GM21423 (cell line): ENCODE results near the gene ZBTB7A.

ENCODE experiments used
- ATAC-seq: cut with Tn5 transposase; IDR thresholded peaks from one replicate; pipeline ENCODE4 v1.9.1; 2021; ENCODE audit warnings: mild to moderate bottlenecking, moderate library complexity; ENCODE audit not compliant: unreplicated experiment

The ZBTB7A gene

DNA sequence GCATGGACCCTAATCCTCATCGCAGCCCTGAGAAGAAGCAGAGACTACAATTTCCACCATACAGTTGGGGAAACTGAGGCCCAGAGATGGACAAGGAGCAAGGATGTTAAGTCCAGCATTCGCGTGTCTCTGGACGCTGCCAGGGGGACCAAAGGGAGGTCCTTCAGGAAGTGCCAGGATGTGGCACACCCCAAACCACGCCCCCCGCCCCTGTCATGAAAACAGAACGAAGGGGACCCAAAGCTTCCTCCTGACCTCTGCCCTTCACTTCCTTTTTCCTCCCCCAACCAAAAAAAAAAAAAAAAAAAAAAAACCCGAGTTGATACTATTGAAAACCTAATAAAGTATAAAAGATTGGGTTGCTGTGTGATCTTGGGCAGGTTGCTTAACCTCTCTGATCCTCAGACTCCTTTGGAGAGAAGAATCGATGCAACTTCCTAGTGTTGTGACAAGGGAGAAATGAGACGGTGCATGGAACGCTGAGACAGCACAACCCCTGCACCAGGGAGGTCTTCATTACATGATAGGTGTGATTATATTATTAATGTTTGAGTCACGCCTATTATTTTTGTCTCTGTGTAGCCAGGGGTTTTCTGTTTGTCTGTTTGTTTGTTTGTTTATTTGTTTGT, 2.7 kb upstream of the ZBTB7A start:
- no peak for ATAC-seq

DNA sequence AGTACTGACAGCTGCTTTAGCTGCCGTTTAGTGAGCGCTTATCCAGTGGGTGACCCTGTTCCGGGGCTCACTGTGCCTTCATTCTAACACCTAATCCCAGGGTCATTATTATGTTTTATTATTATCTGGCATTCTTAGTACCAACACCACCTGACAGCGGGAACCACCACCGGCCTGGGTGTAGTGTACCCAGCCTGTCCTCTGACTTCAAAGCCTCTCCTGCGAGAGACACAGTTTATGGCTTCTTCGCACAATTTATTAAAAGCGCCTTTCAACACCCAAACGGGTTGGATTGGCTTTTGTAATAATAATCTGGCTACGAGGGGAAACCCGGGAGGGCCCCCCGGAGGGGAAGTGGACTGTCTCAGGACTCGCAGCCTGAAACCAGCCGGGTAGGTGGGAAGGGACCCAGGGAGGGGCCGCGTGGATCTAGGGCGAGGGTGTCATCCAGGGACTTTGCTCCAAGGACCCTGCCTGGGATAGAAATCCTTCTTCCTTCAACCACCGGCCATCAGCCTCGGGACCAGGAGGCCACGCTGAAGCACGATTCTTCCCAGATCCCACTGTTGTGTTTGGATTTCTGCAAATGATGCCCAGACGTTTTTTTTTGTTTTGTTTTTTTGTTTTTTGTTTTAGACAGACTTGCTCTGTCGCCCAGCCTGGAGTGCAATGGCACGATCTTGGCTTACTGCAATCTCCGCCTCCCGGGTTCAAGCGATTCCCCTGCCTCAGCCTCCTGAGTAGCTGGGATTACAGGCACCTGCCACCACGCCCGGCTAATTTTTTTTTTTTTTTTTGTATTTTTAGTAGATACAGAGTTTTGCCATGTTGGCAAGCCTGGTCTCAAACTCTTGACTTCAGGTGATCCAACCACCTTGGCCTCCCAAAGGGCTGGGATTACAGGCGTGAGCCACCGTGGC, 1.6 kb upstream of the ZBTB7A start:
- ATAC-seq: no peak

DNA sequence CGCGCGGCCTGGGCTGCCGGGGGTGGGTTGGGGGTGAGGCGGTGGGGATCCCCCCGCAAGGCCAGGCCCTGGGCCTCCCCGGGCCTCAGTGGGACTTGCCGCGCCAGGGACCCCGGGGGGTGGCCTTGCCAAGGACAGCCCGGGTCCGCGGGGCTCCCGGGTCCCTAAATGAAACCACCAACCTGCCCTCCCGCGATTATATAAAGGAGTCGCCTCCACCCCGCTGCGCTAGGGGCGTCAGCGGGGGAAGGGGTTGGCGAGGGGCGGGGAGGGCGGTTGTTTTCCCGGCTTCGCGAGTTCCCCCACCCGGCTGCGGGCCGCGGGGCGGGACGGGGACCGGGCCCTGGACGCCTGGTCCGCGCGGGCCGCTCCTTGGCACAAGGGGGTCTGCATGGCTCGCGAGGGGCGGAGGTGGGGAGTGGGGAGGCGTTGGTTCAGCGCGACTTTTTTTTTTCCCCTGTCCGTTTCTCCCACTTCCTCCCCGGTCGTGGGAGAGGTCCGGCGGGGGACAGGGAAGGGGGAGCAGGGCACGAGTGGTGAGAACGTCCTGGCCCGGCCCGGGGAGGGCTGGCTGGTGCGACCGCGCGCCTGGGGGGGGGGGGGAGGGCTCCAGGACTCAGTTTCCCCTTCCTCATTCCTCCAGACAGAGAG, 822 bp upstream of the ZBTB7A start:
- ATAC-seq: no peak

DNA sequence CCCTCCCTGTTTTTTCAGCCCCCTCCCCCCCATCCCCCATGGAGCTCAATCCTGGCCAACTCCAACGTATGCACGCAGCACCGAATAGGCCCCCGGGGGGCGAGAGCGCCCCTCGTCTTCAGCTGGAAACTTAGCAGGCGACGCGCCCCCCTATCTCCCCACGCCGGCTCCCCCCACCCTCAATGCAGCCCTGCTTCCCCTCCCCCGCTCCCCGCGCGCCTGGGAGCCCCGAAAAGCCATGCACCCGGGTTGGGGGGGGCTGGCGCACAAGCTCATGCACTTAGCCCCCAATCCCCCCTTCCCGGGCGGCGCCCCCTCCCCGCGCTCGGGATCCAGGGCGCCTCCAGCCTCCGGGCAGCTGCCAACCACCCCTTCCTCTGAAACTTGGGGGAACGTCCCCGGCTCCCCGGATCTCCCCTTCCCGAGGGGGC, 508 bp downstream of the ZBTB7A start:
- no peak for ATAC-seq

DNA sequence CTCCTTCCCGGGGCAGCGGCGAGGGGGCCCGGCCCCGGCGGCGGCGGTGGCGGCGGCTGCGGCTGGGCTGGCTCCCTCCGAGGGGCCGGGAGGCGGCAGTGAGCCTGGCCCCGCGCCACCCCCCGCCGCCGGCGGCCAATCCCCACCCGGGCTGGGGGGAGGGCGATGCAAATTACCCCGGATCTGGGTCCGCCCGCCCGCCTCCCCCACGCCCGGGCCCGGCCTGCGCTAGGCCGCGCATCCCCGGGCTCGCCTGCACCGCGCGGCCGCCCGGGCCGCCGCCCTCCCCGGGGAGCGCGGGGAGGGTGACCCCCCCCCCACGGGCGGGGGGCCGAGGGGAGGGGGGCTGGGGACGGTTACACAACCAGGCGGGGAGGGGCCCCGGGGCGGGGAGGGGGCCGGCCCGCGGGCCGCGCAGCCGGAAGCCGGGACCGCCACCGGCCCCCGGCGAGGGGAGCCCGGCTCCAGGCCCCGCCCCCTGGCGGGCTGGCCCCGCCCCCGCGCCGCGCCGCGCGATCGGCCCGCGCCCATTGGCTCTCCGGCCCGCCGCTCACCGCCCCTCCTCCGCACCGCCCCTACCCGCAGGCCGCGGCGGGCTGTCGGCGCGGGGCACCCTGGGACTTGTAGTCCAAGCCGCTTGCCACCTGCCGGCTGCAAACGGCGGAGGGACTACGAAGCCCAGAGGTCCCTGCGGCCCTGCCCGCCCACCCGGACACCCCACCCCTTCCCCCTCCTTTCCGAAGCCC, 1.1 kb downstream of the ZBTB7A start:
- peak; percentile 81 for ATAC-seq

DNA sequence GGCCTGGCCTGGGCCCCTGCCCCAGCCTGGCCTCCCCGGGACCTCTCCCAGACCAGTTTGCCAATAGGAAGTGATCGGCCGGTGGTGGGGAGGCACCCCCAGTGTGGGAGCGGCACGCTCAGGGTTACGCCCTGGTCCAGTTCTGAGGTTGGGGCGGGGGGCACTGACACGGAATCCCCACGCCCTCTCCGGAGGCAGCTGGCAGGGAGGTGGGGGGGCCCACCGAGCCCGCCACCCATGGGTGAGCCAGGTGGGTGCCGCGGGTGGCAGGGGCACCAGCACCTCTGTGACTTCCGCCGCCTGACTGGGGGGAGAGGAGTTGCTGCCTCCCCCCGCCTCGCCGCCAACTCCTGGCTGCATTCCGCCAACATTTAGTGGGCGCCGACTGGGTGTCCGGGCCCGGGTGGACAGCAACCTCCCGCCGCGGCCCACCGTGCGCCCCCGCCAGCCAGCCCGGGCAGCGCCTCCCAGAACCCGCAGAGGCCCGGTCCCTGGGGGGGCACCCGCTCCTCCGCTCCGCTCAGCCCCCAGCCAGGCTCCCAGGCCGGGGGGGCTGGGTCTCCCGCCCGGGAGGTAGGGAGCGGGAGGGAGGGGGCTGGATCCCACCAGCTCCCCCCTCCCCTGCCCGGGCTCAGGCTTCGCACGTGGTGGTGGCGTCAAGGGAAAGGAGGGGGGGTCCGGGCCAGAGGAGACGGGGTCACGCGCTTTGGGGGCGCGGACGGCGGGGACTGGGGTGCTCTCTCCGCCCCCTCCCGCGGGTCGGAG, 2.0 kb downstream of the ZBTB7A start:
- peak; percentile 5 for ATAC-seq

DNA sequence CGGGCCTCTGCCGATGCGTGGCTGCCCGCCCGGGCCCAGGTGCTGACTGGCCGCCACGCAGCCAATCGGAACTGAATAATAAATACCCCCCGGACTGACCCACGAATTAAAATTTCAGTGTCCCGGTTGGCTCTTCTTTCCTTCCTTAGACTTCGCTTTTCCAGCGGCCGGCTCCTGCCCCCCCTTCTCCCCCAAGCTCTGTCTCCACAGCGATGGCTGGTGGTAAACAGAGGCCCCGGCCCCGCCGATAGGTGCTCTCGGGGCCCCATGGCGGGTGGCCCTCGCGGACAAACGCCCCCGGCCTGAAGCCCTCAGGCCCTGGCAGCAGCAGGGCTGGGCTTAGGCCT, 2.6 kb downstream of the ZBTB7A start:
- ATAC-seq: no peak

DNA sequence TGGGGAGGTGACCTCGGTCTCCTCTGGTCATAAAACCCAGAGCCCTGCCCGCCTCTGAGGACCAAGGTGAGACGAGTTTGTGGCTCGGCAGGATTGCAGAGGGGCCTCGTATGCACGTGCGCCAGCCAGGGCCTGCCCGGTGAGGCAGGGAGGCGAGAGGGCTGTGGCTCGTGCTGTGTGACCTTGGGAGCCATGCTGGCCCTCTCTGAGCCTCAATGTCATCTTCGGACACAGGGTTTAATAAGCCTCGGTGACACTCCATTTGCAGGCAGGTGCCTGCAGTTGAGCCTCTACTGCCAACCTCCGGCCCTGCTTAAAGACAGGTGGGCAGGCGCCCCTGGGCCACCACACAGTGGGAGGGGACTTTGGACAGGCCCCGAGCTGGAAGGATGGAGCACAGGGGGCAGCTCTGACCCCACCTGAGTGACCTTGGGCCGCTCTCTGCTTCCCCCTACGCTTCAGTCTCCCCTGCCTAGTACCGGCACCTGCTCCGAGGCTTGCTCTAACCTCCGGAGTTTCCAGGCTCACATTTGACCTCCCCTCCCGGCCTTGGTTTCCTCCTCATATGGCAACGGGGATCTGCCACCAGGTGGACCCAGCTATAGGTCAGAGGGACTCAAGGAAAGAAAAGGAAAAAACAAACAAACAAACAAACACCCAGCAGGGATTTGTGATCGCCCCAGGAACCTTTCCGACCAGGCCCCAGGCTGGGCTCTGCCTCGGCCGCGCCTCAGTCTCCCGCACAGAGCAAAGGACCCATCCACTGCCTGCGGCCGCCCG, 3.1 kb downstream of the ZBTB7A start:
- no peak for ATAC-seq

DNA sequence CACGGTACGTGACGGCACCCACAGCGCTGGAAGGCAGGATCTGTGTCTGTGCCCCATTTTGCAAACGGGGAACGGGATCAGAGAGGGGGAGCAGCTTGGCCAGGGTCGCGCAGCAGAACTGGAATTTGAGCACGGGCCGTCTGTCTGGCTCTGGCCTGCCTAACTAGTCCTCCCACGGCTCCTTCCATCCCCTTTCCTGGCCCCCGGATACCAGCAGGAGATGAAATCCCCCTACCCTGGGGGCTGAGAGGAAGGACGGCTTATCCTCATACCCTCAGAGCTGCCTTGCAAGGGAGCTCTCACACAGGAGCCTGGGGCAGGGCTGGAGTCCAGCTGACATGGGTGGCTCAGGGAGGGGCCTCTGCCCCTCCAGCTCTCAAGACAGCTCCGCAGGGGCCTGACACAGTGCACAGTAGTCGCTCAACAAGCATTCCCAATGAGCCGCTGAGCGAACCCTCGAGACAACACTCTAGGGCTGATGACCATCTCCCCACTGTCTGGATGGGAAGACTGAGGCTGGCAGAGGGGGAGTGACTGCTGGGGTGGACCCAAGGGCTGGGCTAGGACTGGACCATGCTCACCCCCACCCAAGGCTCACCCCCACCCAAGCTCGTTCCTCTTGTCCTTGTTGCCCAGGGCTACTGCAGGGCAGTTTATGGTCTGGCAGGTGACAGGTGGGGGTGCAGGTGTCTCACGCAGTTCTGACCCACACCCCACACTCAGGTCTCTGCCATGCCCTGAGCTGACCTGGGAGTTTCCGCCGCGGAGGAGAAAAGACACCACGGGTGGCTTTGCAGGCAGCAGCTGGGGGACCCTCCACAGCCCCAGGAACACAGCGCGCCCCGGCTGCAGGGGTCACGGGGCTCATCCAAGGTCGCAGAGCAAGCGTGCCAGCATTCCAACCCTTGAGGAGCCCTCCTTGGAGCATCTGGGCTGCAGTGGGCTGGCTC, 4.0 kb downstream of the ZBTB7A start:
- ATAC-seq: no peak

DNA sequence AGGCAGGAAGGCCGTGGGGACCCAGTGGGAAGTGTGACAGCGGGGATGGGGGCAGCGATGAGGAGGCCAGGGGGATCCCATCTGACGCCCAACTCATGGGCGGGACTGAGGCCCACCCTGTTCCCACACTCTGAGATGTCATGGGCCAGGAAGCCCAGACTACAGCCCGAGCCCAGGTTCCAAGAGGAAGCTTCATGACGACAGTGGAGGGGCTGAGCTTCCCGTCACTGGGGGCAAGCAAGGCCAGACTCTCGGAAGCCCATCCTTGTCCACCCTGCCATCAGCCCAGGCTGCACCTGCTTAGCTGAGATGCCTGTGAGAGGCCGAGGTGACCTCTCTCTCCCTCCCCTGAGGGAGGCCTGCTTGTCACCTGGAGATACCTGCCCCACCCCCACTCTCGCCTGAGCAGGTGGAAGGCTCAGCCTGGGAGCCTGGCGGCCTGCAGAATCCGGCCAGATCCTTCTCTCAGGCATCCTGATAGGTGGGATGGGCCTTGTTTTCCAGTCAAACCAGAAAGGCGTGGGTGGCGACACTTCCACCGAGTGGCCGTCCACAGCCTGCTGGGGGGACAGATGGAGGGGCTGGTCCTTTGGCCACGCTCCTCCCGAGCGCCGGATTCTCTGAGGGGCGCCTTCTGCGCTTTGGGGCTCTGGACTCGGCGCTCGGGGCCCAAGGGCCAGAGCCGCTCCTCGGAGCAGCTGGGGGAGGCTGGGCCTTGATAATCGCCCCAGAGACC, 4.8 kb downstream of the ZBTB7A start:
- ATAC-seq: no peak

DNA sequence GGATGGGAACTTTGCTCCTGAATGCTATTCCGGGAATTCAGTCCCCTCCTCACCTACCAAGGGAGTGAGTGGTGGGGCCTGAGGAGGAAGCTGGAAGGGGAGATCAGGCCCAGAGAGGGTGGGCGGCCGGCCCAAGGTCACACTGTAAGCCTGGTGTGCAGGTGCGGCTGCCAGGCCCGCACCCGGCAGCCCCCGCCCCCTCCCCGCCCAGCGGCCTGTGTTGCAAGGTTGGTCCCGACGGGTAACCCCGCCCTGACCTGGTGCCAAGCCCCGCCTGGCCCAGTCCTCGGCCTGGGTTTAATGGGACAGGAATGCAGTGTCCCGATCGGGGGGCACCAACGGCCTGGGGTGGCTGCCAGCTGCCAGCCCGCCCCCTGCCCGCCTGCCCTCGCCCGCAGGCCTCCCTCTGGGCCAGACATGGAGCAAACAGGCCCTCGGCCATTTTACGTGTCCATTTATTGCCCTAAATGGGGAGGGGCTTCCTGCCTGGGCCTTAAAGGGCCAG, 5.5 kb downstream of the ZBTB7A start:
- ATAC-seq: no peak

DNA sequence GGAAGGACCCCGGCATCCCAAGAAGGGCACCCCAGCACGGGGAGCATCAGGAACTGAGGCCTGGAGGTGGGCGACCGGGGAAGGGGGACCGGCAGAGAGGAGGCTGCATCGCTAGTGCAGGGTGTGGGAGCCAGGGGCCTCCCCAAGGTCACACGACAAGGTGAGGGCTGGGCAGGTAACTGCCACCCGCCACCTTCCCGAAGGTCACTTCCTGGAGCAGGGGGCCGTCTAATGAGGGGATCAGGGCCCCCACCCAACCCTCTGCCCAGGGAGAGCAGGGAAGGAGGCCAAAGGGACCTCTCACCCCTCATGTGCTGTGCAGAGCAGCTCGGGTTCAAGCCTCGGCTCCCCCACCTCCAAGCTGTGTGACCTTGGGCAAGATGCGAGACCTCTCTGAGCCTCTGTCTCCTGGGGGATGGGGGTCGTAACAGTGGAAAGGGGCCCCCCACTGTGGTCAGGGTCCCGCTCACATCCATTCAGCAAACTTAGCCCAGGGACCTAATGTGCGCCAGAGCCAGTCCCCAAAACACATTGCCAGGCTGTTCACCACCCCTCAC, 6.0 kb downstream of the ZBTB7A start:
- no peak for ATAC-seq

DNA sequence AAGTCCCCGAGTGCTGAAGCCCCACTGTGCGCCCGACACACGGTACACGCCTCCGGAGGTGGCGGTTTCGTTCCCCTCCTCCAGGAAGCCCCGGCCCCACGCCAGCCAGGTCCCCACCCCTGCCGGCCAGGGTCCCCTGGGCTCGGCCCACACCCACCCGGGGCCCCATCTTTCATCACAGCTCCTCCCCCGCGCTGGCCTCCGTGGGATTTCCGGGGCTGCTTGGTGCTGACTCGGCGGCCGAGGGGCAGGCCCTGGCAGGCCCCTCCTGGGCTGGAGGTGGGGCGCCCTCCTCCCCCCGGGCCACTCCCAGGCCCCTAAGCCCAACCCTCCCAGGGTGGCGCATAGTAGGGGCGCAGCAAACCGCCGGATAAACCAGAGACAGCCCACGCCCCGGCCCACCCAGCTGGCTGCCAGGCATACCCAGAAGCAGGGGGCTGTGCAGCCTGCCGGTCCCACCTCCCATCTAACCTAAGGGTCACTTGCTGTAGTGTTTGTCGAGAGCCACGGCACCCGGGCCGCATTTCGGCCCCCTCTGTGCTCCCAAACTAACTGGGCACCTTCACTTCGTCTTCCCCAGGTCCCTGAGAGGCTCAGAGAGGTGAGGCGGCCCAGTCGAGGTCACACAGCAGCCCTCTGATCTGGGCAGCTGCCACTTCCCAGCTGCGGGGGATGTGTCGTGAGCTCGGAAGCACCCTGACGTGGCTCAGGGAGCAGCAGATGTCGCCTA, 6.6 kb downstream of the ZBTB7A start:
- no peak for ATAC-seq

DNA sequence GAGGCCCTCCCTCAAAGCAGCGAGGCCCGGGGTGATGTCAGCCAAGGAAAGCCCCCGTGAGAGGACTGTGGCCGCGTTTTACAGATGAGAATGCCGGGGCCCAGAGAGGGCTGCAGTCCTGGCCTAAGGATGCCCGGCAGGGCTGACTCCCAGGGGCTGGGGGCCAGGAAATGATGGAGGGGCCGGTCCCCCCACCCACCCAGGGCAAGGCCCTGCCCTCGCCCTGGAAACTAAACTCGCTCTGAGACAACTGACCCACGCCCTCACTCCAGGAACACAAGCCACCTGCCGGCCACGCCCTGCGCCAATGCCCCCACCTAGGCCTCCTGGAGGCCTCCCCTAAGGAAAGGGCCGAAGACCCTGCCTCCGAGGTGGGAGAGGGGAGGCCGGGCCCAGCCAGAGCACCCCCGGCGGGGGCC, 7.2 kb downstream of the ZBTB7A start:
- no peak for ATAC-seq

DNA sequence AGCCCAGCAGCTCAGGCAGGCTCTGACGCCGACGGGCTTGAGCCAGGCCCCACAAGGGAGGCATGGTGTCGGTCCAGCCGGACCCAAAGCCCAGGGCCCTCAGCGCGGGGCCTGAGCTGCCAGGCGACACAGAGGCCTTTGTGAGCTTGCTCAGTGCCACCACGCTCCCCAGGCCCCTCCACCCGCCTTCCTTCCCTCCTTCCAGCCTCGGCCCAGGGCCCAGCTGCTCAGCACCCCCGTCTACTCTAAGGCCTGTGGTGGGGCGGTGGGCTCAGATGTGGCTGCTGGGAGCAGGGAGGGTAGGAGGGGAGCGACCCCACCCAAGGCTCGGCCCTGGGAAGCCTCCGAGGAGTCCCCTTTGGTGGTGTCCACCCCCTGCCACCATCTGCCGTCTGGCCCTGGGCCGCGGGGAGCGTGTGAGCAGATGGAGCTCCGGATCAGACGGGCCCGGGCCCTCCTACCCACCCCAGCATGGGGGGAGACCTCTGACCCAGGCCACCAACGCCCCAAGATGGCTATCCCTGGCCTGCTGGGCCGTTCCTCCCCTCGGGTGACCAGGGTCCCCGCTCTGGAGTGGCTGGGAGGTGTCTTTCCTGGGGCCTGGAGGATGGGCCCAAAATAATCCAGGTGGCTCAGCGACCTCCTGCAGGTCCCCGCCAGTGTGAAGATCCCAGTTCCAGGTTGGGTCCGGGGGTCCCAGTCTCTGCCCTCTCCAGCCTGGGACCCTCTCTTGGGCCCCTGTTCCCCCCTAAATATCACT, 7.8 kb downstream of the ZBTB7A start:
- ATAC-seq: no peak
